PFSK-1 (cell line): ENCODE results near the gene BARHL2.

Experiments used
- POLR2AphosphoS5 ChIP-seq: IDR thresholded peaks from 2 replicates; pipeline ENCODE4 v1.6.1; 2012; ENCODE audit warnings: low read depth, mild to moderate bottlenecking, control low read depth, low read length, moderate library complexity
- REST ChIP-seq, 2 experiments: IDR thresholded peaks; 2 replicates each; pipeline versions ENCODE4 v1.6.1 to v1.8.0; 2011 to 2012; ENCODE audit warnings: low read depth in 2 of 2, low read length in 2 of 2, control low read depth in 1 of 2, inconsistent platforms in 1 of 2, mild to moderate bottlenecking in 1 of 2, moderate library complexity in 1 of 2; ENCODE audit not compliant: insufficient read depth in 1 of 2
- SIN3A ChIP-seq: IDR thresholded peaks from 2 replicates; pipeline ENCODE4 v1.6.1; 2012; ENCODE audit warnings: mild to moderate bottlenecking, low read length, moderate library complexity, borderline replicate concordance; ENCODE audit not compliant: insufficient read depth
- TAF1 ChIP-seq: IDR thresholded peaks from 2 replicates; pipeline ENCODE4 v1.6.1; 2012; ENCODE audit warnings: low read length, control low read depth, borderline replicate concordance; ENCODE audit not compliant: insufficient read depth

- TF ChIP-seq TAF1 (no peak), SIN3A (no peak), POLR2AphosphoS5 (no peak), REST (IDR thresholded peaks at IDR 0.05; ENCODE audit: insufficient read depth in 1 of 2, low read depth in 2 of 2, low read length in 2 of 2) (no peak)
These were observed 208 bp upstream of the BARHL2 start for GRCh38 chr1:90717356-90717664.
